H1 (cell line): ENCODE measurements around the gene LMX1B. TPM values are rescaled to one million over a fixed set of nuclear protein-coding genes. Genes with fewer than 3 reads are reported as not detected.

Source experiments
- CTCF ChIA-PET: fragments of 300-600 bp; sonication (Branson Sonifier 250); formaldehyde crosslinking; loops from one replicate; lab custom pipeline; 2021; ENCODE audit not compliant: partially characterized antibody; lab: Charles Lee
- POLR2A ChIA-PET: fragments of 300-600 bp; sonication (Branson Sonifier 250); formaldehyde crosslinking; loops from one replicate; lab custom pipeline; 2021; ENCODE audit warnings: inconsistent platforms; ENCODE audit not compliant: partially characterized antibody; lab: Charles Lee
- DNase-seq, 2 experiments: peaks; one replicate each; pipeline versions ENCODE4 v3.0.0 to v3.0.0-alpha.2; 2010 to 2022; ENCODE audit warnings: low spot score in 2 of 2, low read depth in 1 of 2, mixed read lengths in 1 of 2
- FAIRE-seq: peaks from 2 replicates; lab custom pipeline; 2011; peaks lifted over from hg19 to GRCh38; lab: Jason Lieb, UNC
- H2AFZ ChIP-seq: 2 replicates; pipeline ENCODE4 v1.8.1; 2012; ENCODE audit warnings: low read length, inconsistent platforms
- H2AK5ac ChIP-seq: 2 replicates; pipeline ENCODE4 v1.6.1; 2013; ENCODE audit warnings: low read depth, low read length
- H2BK120ac ChIP-seq: replicated peaks from 2 replicates; pipeline ENCODE3; 2013; ENCODE audit warnings: low read depth, low read length, inconsistent platforms
- H2BK12ac ChIP-seq: 2 replicates; pipeline ENCODE4 v1.6.1; 2013; ENCODE audit warnings: low read depth, low read length
- H2BK15ac ChIP-seq: 2 replicates; pipeline ENCODE4 v1.6.1; 2013; ENCODE audit warnings: low read length
- H2BK20ac ChIP-seq: 2 replicates; pipeline ENCODE4 v1.6.1; 2013; ENCODE audit warnings: low read length
- H2BK5ac ChIP-seq: 2 replicates; pipeline ENCODE4 v1.6.1; 2013; ENCODE audit warnings: low read depth, low read length
- H3K14ac ChIP-seq: 2 replicates; pipeline ENCODE4 v1.6.1; 2013; ENCODE audit warnings: inconsistent platforms; ENCODE audit not compliant: insufficient read length
- H3K18ac ChIP-seq: 2 replicates; pipeline ENCODE4 v1.6.1; 2013; ENCODE audit warnings: low read length; ENCODE audit errors: extremely low read depth
- H3K23ac ChIP-seq: 2 replicates; pipeline ENCODE4 v1.6.1; 2013; ENCODE audit warnings: inconsistent platforms; ENCODE audit not compliant: insufficient read length
- H3K23me2 ChIP-seq: 2 replicates; pipeline ENCODE4 v1.6.1; 2013; ENCODE audit warnings: low read depth, low read length
- H3K27ac ChIP-seq: 2 replicates; pipeline ENCODE4 v1.6.1; 2011; ENCODE audit warnings: low read depth, low read length, inconsistent platforms
- H3K27me3 ChIP-seq, 4 experiments: replicated peaks in 1 of 4; 1 replicate in 1 of 4; 2 replicates in 3 of 4; pipeline versions ENCODE4 v1.6.1 to v1.8.1; 2011 to 2013; ENCODE audit warnings: low read length in 3 of 4, mild to moderate bottlenecking in 3 of 4, inconsistent platforms in 2 of 4, mixed read lengths in 2 of 4, moderate library complexity in 1 of 4; ENCODE audit not compliant: control insufficient read depth in 3 of 4, insufficient read depth in 3 of 4; ENCODE audit errors: extremely low read depth in 1 of 4
- H3K36me3 ChIP-seq, 4 experiments: 2 replicates each; pipeline versions ENCODE4 v1.6.1 to v1.8.1; 2011 to 2013; ENCODE audit warnings: mild to moderate bottlenecking in 4 of 4, low read length in 3 of 4, moderate library complexity in 2 of 4, control low read depth in 1 of 4, inconsistent platforms in 1 of 4; ENCODE audit not compliant: insufficient read depth in 4 of 4, control insufficient read depth in 2 of 4
- H3K4ac ChIP-seq: replicated peaks from 2 replicates; pipeline ENCODE3; 2013; ENCODE audit warnings: low read length, low read depth, mixed read lengths, inconsistent platforms; ENCODE audit not compliant: insufficient read length
- H3K4me1 ChIP-seq, 4 experiments: replicated peaks in 1 of 4; 1 replicate in 1 of 4; 2 replicates in 3 of 4; pipeline versions ENCODE4 v1.6.1 to v1.8.1; 2011 to 2013; ENCODE audit warnings: low read length in 3 of 4, inconsistent platforms in 2 of 4, mixed read lengths in 1 of 4; ENCODE audit not compliant: insufficient read depth in 4 of 4, control insufficient read depth in 3 of 4
- H3K4me2 ChIP-seq, 2 experiments: 2 replicates each; pipeline versions ENCODE4 v1.6.1 to v1.8.1; 2011 to 2013; ENCODE audit warnings: low read depth in 2 of 2, low read length in 2 of 2, control low read depth in 1 of 2, inconsistent platforms in 1 of 2, mild to moderate bottlenecking in 1 of 2; ENCODE audit not compliant: insufficient read depth in 1 of 2
- H3K4me3 ChIP-seq, 4 experiments: fragments of 200-600, 300-600 bp in 1 of 4; sonication (generic), shearing (Covaris generic), sonication (Bioruptor Twin) in 1 of 4; 2 replicates each; pipeline versions ENCODE4 v1.5.1 to v1.8.1; 2011 to 2016; ENCODE audit warnings: low read length in 4 of 4, low read depth in 3 of 4, control low read depth in 2 of 4, inconsistent platforms in 2 of 4, mild to moderate bottlenecking in 2 of 4, mixed read lengths in 1 of 4, moderate library complexity in 1 of 4; ENCODE audit not compliant: insufficient read depth in 2 of 4; ENCODE audit errors: extremely low read depth in 1 of 4
- H3K56ac ChIP-seq: replicated peaks from 2 replicates; pipeline ENCODE3; 2013; ENCODE audit warnings: low read depth, mild to moderate bottlenecking, mixed read lengths, low read length, inconsistent platforms; ENCODE audit not compliant: insufficient read length
- H3K79me1 ChIP-seq: 2 replicates; pipeline ENCODE4 v1.6.1; 2013; ENCODE audit warnings: low read depth, low read length, control low read depth
- H3K79me2 ChIP-seq, 2 experiments: 2 replicates each; pipeline versions ENCODE4 v1.6.1 to v1.8.1; 2012 to 2013; ENCODE audit warnings: low read length in 2 of 2, mild to moderate bottlenecking in 2 of 2, inconsistent platforms in 1 of 2; ENCODE audit not compliant: insufficient read depth in 2 of 2, control insufficient read depth in 1 of 2
- H3K9ac ChIP-seq, 4 experiments: replicated peaks in 1 of 4; 1 replicate in 1 of 4; 2 replicates in 3 of 4; pipeline versions ENCODE4 v1.6.1 to v1.8.1; 2011 to 2013; ENCODE audit warnings: low read depth in 3 of 4, low read length in 3 of 4, control low read depth in 2 of 4, mild to moderate bottlenecking in 2 of 4, moderate library complexity in 2 of 4, inconsistent platforms in 1 of 4; ENCODE audit errors: extremely low read depth in 1 of 4
- H3K9me3 ChIP-seq, 2 experiments: 2 replicates each; pipeline versions ENCODE4 v1.6.1 to v1.8.1; 2012 to 2013; ENCODE audit warnings: mild to moderate bottlenecking in 2 of 2, moderate library complexity in 2 of 2, control low read depth in 1 of 2, inconsistent platforms in 1 of 2, low read depth in 1 of 2, low read length in 1 of 2, mixed read lengths in 1 of 2; ENCODE audit not compliant: insufficient read depth in 2 of 2
- H4K20me1 ChIP-seq, 2 experiments: replicated peaks in 1 of 2; 2 replicates each; pipeline versions ENCODE3 to v1.8.1; 2011 to 2013; ENCODE audit warnings: inconsistent platforms in 2 of 2, low read length in 2 of 2, mild to moderate bottlenecking in 1 of 2; ENCODE audit not compliant: insufficient read depth in 2 of 2, control insufficient read depth in 1 of 2
- H4K5ac ChIP-seq: 2 replicates; pipeline ENCODE4 v1.6.1; 2013; ENCODE audit warnings: low read length, low read depth, mixed read lengths, inconsistent platforms; ENCODE audit not compliant: insufficient read length
- H4K8ac ChIP-seq: 2 replicates; pipeline ENCODE4 v1.8.0; 2013; ENCODE audit warnings: mild to moderate bottlenecking, moderate library complexity, low read length, inconsistent platforms; ENCODE audit not compliant: insufficient read depth; ENCODE audit errors: extremely low read depth
- H4K91ac ChIP-seq: replicated peaks from 2 replicates; pipeline ENCODE3; 2013; ENCODE audit warnings: low read length, mixed read lengths, inconsistent platforms; ENCODE audit not compliant: insufficient read length
- CBX8 ChIP-seq: fragments of 300-800, 300-1000 bp; sonication (generic); IDR thresholded peaks from 2 replicates; pipeline ENCODE4 v1.7.1; 2016; ENCODE audit warnings: low read depth, low read length, borderline replicate concordance
- CEBPB ChIP-seq: IDR thresholded peaks from 2 replicates; pipeline ENCODE4 v1.6.1; 2012; ENCODE audit warnings: low read depth, low read length
- CREB1 ChIP-seq: IDR thresholded peaks from 2 replicates; pipeline ENCODE4 v1.6.1; 2012; ENCODE audit warnings: inconsistent platforms
- MAX ChIP-seq: IDR thresholded peaks from 2 replicates; pipeline ENCODE4 v1.6.1; 2012; ENCODE audit warnings: inconsistent platforms
- RNF2 ChIP-seq: fragments of 200-900, 300-1000 bp; sonication (generic); IDR thresholded peaks from 2 replicates; pipeline ENCODE4 v1.7.1; 2016; ENCODE audit warnings: borderline replicate concordance, low read depth, mild to moderate bottlenecking, antibody characterized with exemption, low read length; ENCODE audit not compliant: poor library complexity, severe bottlenecking; ENCODE audit errors: missing control alignments
- TAF1 ChIP-seq: IDR thresholded peaks from 2 replicates; pipeline ENCODE4 v1.6.1; 2011; ENCODE audit warnings: mild to moderate bottlenecking, low read depth, low read length
- USF2 ChIP-seq: IDR thresholded peaks from 2 replicates; pipeline ENCODE4 v1.6.1; 2011; ENCODE audit warnings: low read length, improper control_type of control experiment
- YY1 ChIP-seq: IDR thresholded peaks from 2 replicates; pipeline ENCODE4 v1.6.1; 2011; ENCODE audit warnings: low read depth, mild to moderate bottlenecking, low read length
- WGBS, 2 experiments: shearing (Covaris generic) in 1 of 2; methylation state at CpG; one replicate each; pipeline versions ENCODE4 v1.1.6 to v1.1.7; 2013 to 2015; ENCODE audit warnings: low lambda C conversion rate in 2 of 2, mixed read lengths in 2 of 2, inconsistent platforms in 1 of 2, low coverage in 1 of 2, missing lambda C conversion rate in 1 of 2; ENCODE audit not compliant: insufficient replicate concordance in 2 of 2, insufficient coverage in 1 of 2, insufficient read length in 1 of 2; ENCODE audit errors: extremely low coverage in 1 of 2, missing lambda C conversion rate in 1 of 2; 5-methylcytosine and 5-hydroxymethylcytosine counted together
- polyA plus RNA-seq, 7 experiments: library from polyadenylated mRNA; depleted of rRNA in 3 of 7; stranded (reverse) in 5 of 7; unstranded in 2 of 7; fragments of >200 nt in 5 of 7; fragments of 200-250 nt in 2 of 7; gene quantifications; 1 replicate in 5 of 7; 2 replicates in 1 of 7; 4 replicates in 1 of 7; pipeline versions ENCODE4 v1.2.1 to v1.2.3, GENCODE V29; 2011 to 2013; ENCODE audit warnings: missing spikeins in 2 of 7, mixed read lengths in 2 of 7
- total RNA-seq: library from RNA; stranded (reverse); fragmentation: NEBNext Ultra II Directional; extraction: Animal tissue kit (Norgen Biotek cat#: 25700); gene quantifications from 2 replicates; pipeline ENCODE4 v1.2.1, GENCODE V29; 2021
- TF ChIP-seq, protein P1 (sequence below): IDR thresholded peaks from 2 replicates; pipeline ENCODE4 v1.6.1; 2012; ENCODE audit warnings: inconsistent platforms

The LMX1B gene
- total and polyA plus RNA-seq, 2 of the 8 experiments (the other 6 are each of a cell fraction or from before 2014, with no cell fraction given) = 0.09 to 0.37 TPM

DNA sequence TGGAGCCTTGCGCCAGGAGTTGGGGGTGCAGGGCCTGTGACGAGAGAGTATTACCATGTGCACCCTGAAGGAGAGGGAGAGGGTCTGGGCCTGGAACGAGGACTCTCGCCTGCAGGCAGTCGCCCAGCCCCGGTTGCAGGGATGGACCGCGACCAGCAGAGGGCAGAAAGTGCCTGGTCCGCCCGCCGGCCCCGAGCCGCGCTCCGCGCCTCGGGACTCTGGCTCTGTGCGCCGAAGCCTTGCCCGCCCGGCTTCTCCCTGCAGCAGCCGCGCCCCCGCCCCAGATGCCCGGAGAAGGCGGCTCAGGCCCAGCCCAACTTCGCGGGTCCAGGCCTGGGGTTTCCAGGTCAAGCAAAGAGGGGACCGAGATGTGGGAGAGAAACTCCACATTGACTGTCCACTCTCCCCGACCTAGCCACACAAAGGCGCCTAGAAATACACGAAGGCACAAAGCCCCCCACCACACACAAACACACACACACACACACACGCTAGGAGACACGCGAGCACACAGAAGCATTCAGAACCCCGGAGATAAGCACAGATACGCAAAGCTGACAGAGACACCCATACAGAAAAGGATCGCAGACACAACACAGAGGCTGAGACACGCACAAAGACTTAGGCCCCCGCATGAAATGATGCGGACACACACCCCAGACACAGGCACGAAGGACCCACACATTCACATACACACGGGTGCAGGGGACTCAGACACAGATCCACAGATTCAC, 2.0 kb upstream of the LMX1B start:
- Histone ChIP-seq H4K8ac (peak overlapping the region; percentile 26; the same call in 1 of the 2 replicates), H3K4me1 (peaks cover 12 to 54% (median 34%) of the 10 kb centered on the region in 4 experiments), H3K9me3 (no peaks in the 10 kb centered on the region), H2BK5ac (peak overlapping the region; percentile 26; the same call in 1 of the 2 replicates), H3K79me2 (no peaks in the 10 kb centered on the region), H3K56ac (no peak overlapping the region), H3K9ac (no peak overlapping the region), H3K36me3 (peaks cover 0 to 10% (median 0%) of the 10 kb centered on the region in 4 experiments; a peak in 1 of 8 replicates), H4K5ac (no peak overlapping the region), H3K14ac (no peak overlapping the region), H4K20me1 (peaks cover 11 to 17% of the 10 kb centered on the region in 2 experiments), H3K27ac (no peak overlapping the region), H2BK12ac (peak overlapping the region; percentile 64; the same call in 1 of the 2 replicates), H3K23me2 (peaks cover 12% of the 10 kb centered on the region; the same call in 1 of the 2 replicates), H3K4me3 (peak overlapping the region; percentile 30 to 63 (median 34); a peak in 6 of 8 replicates), H2BK15ac (peak overlapping the region; percentile 92; the same call in 1 of the 2 replicates), H2AK5ac (no peak overlapping the region), H3K18ac (peak overlapping the region; percentile 78; the same call in 1 of the 2 replicates), H4K91ac (no peak overlapping the region), H3K23ac (no peak overlapping the region), H3K4ac (no peak overlapping the region), H3K4me2 (peak overlapping the region; percentile 68 to 86), H2BK20ac (peak overlapping the region; percentile 21; the same call in 1 of the 2 replicates), H2BK120ac (no peak overlapping the region), H2AFZ (0 out of 2 replicates have a peak overlapping the region, but pooled peaks have one; percentile 11), H3K79me1 (no peaks in the 10 kb centered on the region), H3K27me3 (peaks cover 80 to 92% (median 85%) of the 10 kb centered on the region in 4 experiments; a peak in 6 of 7 replicates)
- FAIRE-seq (peak; percentile 42), DNase-seq (peak; percentile 70 to 95)
- ChIA-PET CTCF (interaction anchor here (0.6 to 4.6 kb wide), 9 partner anchors 9 to 95 kb away, joined by 3 to 35 read pairs (median 3); no protein-coding TSS in a partner anchor), POLR2A (interaction anchor here (1.1 kb wide), 1 partner anchor 72 kb away, joined by 3 read pairs; no protein-coding TSS in a partner anchor)
- 2% methylated on average over 42 of the region's 43 CpGs; no CpG with 5 or more reads in 1 of the 2 experiments for WGBS, 2 experiments
- TF ChIP-seq CBX8 (no peak), TAF1 (no peak), RNF2 (peak; percentile 56), YY1 (peak; percentile 71), MAX (peak; percentile 80), USF2 (no peak), CEBPB (no peak), CREB1 (peak; percentile 13; the same call in 1 of the 2 replicates)
- TF ChIP-seq, protein P1, sequence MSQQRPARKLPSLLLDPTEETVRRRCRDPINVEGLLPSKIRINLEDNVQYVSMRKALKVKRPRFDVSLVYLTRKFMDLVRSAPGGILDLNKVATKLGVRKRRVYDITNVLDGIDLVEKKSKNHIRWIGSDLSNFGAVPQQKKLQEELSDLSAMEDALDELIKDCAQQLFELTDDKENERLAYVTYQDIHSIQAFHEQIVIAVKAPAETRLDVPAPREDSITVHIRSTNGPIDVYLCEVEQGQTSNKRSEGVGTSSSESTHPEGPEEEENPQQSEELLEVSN = peak; percentile 83
